GM21619 (cell line): ENCODE data around the gene HBA1.
"Not testable (repeated sequence)": the region's sequence is repeated elsewhere in the genome, so short reads cannot be mapped to it uniquely, and the experiment has no call there.

Experiments used
- ATAC-seq: cut with Tn5 transposase; IDR thresholded peaks from one replicate; pipeline ENCODE4 v1.9.1; 2021; ENCODE audit not compliant: unreplicated experiment

HBA1 gene

GRCh38 chr16:173928-174769, 2.3 kb upstream of the HBA1 start:
- ATAC-seq: not testable (repeated sequence)

GRCh38 chr16:175011-175949, 1.2 kb upstream of the HBA1 start:
- ATAC-seq: no peak

GRCh38 chr16:176006-176405, 474 bp upstream of the HBA1 start:
- ATAC-seq: not testable (repeated sequence)

DNA sequence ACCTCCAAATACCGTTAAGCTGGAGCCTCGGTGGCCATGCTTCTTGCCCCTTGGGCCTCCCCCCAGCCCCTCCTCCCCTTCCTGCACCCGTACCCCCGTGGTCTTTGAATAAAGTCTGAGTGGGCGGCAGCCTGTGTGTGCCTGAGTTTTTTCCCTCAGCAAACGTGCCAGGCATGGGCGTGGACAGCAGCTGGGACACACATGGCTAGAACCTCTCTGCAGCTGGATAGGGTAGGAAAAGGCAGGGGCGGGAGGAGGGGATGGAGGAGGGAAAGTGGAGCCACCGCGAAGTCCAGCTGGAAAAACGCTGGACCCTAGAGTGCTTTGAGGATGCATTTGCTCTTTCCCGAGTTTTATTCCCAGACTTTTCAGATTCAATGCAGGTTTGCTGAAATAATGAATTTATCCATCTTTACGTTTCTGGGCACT, 928 bp downstream of the HBA1 start:
- ATAC-seq: no peak

GRCh38 chr16:177981-178667, 1.6 kb downstream of the HBA1 start:
- no peak for ATAC-seq

DNA sequence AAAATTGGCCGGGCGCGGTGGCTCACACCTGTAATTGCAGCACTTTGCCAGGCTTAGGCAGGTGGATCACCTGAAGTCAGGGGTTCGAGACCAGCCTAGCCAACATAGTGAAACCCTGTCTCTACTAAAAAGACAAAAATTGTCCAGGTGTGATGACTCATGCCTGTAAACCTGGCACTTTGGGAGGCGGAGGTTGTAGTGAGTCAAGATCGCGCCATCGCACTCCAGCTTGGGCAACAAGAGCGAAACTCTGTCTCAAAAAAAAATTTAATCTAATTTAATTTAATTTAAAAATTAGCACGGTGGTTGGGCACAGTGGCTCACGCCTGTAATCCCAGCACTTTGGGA, 2.2 kb downstream of the HBA1 start:
- ATAC-seq: no peak

DNA sequence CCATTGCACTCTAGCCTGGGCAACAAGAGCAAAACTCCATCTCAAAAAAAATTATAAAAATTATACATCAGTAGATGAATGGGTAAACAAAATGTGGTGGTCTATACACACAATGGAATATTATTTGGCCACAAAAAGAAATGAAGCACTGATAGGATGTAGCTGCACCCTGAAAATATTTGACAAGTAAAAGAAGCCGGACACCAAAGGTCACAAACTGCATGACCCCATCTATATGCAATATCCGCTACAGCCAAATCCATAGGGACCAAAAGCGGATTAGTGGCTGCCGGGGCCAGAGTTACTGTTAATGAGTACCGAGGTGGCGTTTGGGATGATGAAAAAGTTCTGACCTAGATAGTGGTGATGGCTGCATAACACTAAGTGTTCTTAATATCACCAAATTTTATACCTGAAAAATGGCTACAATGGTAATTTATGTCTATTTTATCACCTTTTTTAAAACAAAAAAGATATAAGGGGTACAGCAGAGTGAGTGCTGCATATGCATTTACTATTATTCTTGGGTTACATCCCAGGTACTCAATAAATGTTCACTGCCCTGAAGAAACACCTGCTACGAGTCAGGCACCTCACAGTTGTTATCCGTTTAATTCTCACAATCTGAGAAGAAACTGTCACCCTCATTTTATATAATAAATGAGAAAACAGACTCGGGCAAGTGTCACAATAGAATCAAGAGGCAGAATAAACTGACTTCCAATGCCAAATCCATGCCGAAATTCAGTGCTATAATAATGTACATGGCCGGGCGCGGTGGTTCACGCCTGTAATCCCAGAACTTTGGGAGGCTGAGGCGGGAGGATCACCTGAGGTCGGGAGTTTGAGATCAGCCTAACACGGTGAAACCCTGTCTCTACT, 3.0 kb downstream of the HBA1 start:
- no peak for ATAC-seq

- ATAC-seq: no peak
These were observed 3.7 kb downstream of the HBA1 start, which contains the start of gene HBQ1 for GRCh38 chr16:180101-180675. TSS of gene HBQ1 (plus strand) at chr16:180459. CDS start at chr16:180487, 28 bp downstream.

DNA sequence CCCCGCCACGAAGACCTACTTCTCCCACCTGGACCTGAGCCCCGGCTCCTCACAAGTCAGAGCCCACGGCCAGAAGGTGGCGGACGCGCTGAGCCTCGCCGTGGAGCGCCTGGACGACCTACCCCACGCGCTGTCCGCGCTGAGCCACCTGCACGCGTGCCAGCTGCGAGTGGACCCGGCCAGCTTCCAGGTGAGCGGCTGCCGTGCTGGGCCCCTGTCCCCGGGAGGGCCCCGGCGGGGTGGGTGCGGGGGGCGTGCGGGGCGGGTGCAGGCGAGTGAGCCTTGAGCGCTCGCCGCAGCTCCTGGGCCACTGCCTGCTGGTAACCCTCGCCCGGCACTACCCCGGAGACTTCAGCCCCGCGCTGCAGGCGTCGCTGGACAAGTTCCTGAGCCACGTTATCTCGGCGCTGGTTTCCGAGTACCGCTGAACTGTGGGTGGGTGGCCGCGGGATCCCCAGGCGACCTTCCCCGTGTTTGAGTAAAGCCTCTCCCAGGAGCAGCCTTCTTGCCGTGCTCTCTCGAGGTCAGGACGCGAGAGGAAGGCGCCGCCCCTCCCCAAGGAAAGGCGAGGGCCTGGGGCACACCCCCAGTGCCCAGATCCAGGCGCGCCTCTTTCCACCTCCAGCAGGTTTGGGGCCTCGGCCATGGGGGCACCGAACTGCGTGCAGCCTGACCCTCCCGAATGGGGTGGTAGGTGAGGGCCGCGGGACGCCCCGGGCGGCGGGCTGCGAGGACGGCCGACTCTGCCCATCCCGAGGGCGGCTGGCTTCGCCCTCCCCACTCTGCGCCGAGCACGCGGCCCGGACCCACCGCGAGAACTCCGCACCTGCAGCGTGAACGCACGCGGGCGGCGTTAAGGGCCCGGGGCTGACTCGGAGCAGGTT, 4.4 kb downstream of the HBA1 start:
- ATAC-seq: no peak

GRCh38 chr16:181565-182021, 5.1 kb downstream of the HBA1 start:
- ATAC-seq: no peak

DNA sequence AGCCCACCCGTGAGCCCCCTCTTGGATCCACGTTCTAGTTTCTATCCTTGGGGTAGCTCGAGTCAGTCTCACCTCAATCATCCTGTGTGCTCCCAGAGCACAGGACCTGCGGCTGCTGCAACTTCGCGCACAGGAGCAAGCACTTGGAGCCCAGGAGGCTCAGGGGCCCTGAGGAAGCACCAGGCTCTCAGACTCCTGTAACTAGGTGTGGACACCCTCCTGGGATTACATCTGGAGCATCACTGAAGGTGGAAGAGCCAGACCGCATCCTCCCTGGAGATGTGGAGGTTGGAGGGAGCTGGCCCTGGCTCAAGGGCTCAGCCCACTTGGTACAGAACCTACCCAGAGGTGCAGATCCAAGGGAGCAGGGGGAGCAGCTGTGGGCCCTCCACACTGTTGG, 6.5 kb downstream of the HBA1 start:
- no peak for ATAC-seq

- no peak for ATAC-seq
These were observed 8.7 kb downstream of the HBA1 start for GRCh38 chr16:185213-185612.

- no peak for ATAC-seq
These were observed 9.2 kb downstream of the HBA1 start for GRCh38 chr16:185691-186090.

DNA sequence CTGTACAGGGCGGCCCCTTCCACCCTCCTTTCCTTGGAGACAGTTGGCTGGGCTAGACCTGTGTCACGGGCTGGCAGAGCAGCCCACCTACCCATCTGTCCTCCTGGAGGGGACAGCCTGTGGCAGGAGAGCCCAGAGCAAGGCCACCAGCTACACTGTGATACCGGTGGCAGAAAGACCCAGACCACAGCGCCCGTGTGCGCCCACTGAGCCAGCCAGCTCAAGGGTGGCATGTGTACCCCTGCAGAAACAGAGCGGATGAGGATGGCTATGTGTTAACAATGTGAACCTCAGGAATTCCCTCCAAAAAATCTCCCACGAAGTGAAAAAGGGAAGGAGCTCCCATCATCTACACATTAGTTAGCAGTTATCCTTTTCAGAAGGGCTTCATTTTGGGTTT, 10.8 kb downstream of the HBA1 start:
- ATAC-seq: no peak

DNA sequence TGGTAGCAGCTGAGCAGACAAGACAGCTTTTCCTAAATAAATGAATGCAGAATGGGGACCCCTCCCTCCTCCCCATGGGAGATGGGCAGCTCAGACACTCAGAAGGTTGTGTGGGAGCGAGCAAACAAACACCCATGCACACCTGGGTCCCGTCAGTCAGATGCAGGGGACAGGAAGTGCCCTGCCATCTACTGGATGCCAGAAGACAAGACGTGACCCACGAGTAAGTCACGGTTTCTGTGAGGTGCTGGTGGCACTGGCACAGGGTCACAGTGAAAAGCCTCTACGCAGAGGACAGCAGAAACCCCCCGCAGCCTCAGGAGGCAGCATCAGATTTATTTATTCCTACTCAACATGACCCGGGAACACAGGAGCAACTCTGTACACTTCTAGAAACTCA, 12.2 kb downstream of the HBA1 start:
- ATAC-seq: no peak

- no peak for ATAC-seq
These were observed 13.2 kb downstream of the HBA1 start for GRCh38 chr16:189604-190186.

GRCh38 chr16:191831-192230, 15.4 kb downstream of the HBA1 start:
- no peak for ATAC-seq

DNA sequence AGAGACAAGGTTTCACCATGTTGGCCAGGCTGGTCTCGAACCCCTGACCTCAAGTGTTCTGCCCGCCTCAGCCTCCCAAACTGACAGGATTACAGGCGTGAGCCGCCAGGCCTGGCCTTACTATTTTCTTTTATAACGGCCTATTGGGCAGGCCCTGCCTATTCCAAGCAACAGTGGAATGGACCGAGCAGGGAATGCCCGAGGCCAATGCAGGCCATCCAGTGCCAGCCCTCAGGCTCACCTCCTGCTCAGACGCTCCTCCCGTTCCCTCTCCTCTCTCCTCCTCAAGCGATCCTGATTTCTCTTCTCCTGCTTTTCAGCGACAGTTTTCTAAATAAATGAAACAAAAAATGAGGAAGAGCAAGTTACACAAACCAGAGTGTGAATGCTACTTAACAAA, 16.2 kb downstream of the HBA1 start:
- ATAC-seq: no peak

- ATAC-seq: no peak
These were observed 17.0 kb downstream of the HBA1 start for GRCh38 chr16:193441-193840.
